ENCODE results near the gene FAM222A.

The FAM222A gene

GRCh38 chr12:109713187-109714070 lies at the start of gene FAM222A:
Gene FAM222A, plus strand, starts transcription at chr12:109713825. Its CDS starts 30,322 bp downstream, at chr12:109744147.
- peak; percentile 98 for DNase-seq

- no peak for DNase-seq
These were observed 49.2 kb upstream of the FAM222A start for GRCh38 chr12:109664402-109664801.

GRCh38 chr12:109666068-109666467 lies 47.6 kb upstream of the FAM222A start:
- DNase-seq, result no peak

- no peak for DNase-seq
These were observed 42.9 kb upstream of the FAM222A start for GRCh38 chr12:109670731-109671130.

GRCh38 chr12:109671502-109671901 lies 42.1 kb upstream of the FAM222A start:
- DNase-seq, result no peak

GRCh38 chr12:109673379-109673778 lies 40.2 kb upstream of the FAM222A start:
- DNase-seq, result no peak

- no peak for DNase-seq
These were observed 39.7 kb upstream of the FAM222A start for GRCh38 chr12:109673884-109674283.

GRCh38 chr12:109675411-109675810 lies 38.2 kb upstream of the FAM222A start:
- no peak for DNase-seq

- no peak for DNase-seq
These were observed 36.3 kb upstream of the FAM222A start for GRCh38 chr12:109677279-109677691.

- DNase-seq, result no peak
These were observed 34.9 kb upstream of the FAM222A start for GRCh38 chr12:109678719-109679118.

GRCh38 chr12:109679501-109680263 lies 33.9 kb upstream of the FAM222A start:
- DNase-seq, result no peak

GRCh38 chr12:109680264-109681005 lies 33.2 kb upstream of the FAM222A start:
- no peak for DNase-seq

- no peak for DNase-seq
These were observed 31.5 kb upstream of the FAM222A start for GRCh38 chr12:109681986-109682707.

- no peak for DNase-seq
These were observed 30.9 kb upstream of the FAM222A start for GRCh38 chr12:109682708-109683060.

GRCh38 chr12:109683316-109683715 lies 30.3 kb upstream of the FAM222A start:
- DNase-seq, result no peak

- peak; percentile 44 for DNase-seq
These were observed 27.8 kb upstream of the FAM222A start for GRCh38 chr12:109685574-109686447.

GRCh38 chr12:109686523-109686922 lies 27.1 kb upstream of the FAM222A start:
- no peak for DNase-seq

GRCh38 chr12:109687250-109687649 lies 26.4 kb upstream of the FAM222A start:
- no peak for DNase-seq

- no peak for DNase-seq
These were observed 24.2 kb upstream of the FAM222A start for GRCh38 chr12:109689426-109689825.

GRCh38 chr12:109693160-109693559 lies 20.5 kb upstream of the FAM222A start:
- DNase-seq, result no peak

Data from hematopoietic multipotent progenitor cell treated with erythropoietin and hydrocortisone succinate and interleukin-3 and kit ligand, for 4 days (in vitro differentiated cells).